NCI-H2081 (cell line): ENCODE results near the gene RYR3.
"Not testable (repeated sequence)": the region's sequence is repeated elsewhere in the genome, so short reads cannot be mapped to it uniquely, and the experiment has no call there.

ENCODE experiments used
- DNase-seq, 2 experiments: peaks; one replicate each; lab custom pipeline; 2025; lab: John Stamatoyannopoulos, UW

Gene RYR3

DNA sequence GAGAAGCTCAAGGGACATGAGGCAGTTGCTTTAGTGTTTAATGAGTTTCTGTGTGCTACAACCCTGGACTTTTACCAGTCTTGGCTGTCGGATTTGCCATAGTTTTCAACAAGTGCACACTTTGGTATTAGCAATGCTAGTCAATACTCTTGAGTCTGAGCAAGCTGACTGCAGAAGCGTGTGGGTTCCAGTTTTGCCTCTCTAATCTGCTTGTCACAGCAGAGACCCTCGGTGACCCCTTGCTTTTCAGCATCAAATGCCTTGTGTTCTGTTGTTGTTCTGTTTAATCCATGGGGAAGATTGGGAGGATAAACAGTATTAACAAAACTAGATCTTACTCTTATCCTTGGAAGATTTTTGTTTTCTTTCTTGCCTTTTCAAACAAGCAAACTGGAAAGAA, 463.2 kb downstream of the RYR3 start:
- no peak for DNase-seq

DNA sequence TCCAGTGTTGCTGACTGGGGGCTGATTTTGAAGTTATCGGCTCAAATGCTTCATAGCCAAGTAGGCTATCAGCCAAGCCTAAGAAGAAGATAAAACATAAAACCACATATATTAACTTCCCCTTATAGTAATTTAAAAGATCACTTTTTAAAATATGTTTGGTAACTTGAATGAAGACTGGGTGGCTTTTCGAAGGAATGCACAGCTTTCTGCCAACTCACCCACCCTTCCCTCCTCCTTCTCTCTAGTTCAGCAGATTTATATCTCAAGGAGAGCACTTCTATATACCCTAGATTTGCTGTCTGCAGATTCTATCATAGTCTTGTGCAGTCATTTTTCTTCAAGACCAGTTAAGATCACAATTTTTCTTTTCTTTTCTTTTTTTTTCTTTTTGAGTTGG, 468.1 kb downstream of the RYR3 start:
- DNase-seq = no peak

DNA sequence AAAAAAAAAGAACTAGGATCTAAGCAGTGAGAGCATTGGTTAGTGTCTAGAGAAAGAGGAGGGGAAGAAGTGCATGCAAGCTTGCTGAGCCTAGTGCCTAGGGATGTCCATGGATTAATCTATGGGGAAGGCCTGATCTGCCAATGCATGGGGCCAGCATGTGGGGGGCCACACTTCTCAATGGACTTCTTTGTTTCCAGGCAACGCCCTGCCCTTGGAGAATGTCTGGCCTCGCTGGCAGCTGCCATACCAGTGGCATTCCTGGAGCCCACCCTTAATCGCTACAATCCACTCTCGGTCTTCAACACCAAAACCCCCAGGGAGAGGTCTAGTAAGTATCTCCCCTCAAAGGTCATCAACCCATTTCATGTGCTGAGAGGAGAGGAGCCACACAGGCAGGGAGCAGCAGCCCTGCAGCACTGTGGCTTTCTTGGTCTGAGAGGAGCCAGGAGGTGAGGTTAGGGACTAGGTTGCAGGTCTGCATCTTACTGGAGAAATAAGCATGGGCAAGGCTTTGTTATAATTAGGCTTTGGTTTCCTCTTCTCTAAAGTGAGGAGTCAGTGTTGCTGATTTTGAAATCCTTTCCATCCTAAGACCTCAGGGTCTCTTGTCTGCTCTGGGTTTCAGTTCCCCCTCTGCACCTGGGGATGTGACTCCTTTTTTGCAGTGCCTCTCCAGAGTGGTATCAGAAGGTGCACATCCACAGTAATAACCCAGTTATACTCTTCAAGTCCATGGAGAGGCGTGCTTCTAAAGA, 469.4 kb downstream of the RYR3 start:
- DNase-seq = no peak

DNA sequence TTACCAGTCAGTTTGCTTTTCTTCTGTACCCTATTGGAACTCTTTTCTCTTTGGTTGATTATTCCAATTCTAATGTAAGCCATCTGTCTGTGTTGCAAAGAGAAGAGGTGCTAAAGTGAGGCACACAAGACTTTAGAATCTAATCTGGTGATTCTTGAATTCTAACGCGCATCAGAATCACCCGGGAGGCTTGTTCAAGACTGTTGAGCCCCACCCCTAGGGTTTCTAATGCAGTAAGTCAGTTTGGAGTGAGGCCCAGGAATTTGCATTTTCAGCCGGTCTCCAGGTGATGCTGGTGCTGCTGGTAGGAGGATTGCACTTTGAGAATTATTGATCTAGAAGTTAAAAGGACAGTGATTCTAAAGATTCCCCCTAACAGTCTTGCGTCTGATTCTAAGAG, 472.2 kb downstream of the RYR3 start:
- DNase-seq = no peak

DNA sequence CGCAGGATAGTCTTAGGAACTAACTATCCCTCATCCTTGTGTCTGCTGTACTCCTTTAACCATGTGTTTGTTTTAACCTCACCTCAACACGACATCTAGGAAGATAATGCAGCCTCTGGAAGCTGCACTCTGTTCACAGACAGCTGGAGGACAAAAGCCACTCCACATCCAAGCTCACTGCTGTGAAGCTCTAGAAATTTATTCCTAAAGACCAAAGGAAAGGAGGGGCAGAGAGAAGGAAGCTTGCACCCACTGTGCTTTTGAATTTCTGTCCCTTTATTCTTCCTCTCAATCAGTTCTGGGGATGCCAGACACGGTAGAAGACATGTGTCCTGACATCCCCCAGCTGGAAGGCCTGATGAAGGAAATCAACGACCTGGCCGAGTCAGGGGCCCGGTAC, 474.6 kb downstream of the RYR3 start:
- no peak for DNase-seq

DNA sequence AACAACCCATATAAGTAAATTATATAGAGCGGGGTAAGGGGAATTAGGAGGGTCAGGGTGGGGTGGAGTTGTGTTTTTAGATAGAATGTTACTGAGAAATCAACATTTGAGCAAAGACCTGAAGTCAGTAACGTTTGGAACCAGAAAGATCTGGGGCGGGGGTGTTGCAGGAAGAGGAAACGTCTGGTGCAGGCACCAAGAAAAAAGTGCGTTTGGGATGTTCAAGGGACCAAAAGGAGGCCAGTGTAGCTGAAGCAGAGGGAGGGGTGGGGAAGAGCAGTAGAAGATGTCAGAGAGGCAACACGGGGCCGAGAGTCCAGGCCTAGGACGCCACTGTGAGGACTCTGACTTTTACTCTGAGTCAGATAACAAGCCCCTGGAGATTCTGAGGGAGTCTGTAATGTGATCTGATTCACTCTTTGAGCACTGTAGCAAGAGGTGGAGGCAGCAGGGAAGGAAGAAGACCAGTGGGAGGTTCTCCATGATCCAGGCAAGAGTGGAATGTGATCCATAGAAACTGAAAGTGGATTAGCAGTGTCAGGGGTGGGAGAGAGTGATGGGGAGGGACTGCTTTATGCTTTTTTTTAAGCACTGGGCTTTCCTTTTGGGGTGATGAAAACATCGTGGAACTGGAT, 478.3 kb downstream of the RYR3 start:
- DNase-seq = no peak

DNA sequence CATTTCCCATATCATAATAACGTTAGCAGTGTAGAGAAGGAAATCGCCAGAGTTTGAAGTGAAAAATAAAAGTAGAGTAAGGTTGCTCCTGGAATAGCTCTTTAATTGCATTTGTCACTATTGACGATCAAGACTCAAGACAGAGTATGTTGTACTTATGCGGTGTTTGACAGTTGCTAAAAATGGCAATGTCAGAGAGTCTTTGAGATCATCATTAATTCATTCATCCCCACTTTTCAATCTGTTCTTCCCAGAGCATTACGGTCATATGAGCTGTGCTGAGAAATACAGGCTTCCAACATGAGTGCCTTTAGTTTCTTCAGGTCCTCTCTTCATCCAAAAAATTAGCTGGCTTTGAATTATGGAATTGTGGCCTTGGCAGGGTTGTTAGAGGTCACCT, 483.7 kb downstream of the RYR3 start:
- no peak for DNase-seq

DNA sequence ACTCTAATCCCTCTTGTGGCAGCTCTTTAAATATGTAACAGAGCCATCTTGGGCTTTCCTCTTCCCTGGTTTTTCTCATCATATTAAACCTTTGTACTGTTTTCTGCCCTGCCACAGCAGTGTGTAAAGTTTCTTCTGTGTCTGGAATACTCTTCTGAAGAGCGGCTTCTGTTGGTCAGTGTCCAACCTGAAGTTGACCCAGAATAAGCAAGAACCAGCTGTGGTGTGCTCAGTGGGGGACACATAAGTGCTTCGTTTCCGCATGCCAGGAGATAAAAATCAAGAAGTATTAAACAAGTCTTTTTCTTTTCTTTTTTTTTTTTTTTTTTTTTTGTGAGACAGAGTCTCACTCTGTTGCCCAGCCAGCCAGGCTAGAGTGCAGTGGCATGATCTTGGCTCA, 484.3 kb downstream of the RYR3 start:
- no peak for DNase-seq

DNA sequence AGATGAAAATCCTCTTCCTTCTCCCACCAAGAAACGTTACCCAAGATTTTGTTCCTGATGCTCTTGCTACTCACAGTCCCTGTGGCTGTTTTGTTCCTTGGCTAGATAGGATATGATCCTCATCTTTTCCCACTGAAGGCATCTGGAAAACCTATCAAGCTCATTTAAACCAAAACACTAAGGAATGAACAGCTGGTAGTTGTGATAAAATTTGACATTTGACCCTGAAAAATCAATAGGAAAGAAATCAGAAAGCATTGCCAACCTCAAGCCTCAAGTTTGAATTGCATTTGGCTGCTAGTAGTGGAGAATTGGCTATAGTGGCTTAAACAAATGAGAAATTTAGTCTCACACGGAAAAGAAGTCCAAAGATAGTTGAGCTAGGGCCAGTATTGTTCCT, 486.9 kb downstream of the RYR3 start:
- no peak for DNase-seq

DNA sequence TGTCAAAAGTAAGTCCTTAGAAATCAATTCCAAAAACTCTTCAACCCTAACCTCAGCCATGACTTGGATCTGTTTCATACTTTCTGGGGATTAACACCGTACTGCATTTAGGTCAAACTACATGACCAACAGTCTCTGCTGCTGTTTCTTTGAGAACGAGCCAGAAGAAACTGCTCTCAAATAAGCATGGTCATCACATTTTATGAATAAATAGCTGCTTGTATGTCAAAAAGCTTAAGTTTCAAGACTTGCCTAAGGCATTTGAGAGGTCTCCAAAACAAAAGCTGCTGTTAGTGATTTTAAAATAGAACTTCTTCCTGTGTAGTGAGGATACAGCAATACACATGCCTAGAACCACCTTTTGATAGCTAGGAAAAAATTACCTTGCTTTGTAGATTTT, 491.2 kb downstream of the RYR3 start:
- no peak for DNase-seq

DNA sequence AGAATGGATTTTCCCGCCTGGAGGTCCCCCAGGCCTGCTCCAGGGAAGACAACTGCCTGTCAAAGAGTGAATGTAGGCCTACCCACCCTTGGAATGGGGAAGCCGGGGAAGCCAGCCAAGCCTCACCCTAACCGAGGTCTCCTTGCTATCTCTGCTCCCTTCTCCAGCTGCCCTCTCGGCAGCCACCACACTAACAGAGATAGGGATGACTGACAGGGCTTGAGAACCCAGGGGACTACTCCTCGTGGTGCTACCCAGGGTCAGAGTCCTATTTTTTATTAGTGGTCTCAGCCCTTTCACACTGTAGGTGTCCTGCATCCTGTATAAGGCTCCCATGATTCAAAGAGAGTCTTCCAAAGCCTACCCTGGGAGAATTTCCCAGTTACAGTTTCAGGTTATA, 496.9 kb downstream of the RYR3 start:
- no peak for DNase-seq

DNA sequence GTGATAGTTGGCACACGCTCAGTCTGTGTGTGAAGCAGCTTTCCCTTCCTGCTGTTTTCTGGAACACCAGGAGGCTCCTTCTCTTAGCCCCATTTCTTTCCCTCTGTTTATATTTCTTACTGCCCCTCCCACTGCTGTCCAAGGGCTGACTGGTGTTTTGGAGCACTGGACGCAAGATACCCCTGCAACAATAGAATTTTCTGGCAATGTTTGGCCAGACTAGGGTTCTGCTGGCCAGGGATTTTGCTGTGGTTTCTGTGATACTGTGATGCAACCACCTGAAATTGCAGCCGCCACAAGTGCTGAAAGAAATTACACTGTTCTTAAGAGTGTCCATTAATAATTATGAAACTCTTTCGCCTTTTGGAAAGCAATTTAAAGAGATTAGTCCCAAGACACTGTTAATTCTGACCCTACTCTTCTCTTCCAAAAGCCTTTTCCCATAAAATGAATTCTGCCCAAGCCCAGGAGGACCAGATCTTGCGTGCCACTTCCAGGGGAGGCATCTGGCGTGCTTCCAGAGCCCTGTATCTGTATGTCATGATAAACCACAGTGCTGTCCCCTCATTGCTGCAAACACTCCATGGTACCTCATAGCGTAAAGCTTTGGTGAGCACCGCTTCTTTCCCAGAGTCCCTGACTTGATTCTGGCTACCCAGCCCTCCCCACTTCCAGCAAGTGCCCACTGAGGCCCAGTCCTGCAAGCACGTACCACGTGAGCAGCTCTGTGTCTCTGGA, 498.1 kb downstream of the RYR3 start:
- DNase-seq = no peak

DNA sequence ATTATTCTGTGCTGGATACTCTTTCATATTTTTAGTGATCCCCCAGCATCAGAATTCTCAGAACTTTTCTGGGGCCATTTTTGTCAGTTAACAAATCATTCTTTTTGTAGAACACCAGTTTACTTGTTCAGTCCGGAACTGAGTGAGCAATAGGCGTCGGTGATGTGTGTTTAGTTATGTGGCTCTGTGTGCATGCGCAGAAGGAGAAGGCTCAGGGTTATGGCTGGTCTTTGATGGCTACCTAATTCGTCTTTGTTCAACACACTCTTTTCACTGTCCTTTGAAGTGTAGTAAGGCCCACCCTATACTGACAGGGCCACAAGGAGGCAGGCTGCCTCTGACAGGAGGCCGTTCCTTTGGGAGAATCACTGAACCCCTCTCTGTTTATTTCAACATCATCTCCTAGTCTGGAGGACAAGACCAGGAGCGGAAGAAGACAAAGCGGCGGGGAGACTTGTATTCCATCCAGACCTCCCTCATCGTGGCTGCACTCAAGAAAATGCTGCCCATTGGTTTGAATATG, 499.4 kb downstream of the RYR3 start:
- DNase-seq = no peak

DNA sequence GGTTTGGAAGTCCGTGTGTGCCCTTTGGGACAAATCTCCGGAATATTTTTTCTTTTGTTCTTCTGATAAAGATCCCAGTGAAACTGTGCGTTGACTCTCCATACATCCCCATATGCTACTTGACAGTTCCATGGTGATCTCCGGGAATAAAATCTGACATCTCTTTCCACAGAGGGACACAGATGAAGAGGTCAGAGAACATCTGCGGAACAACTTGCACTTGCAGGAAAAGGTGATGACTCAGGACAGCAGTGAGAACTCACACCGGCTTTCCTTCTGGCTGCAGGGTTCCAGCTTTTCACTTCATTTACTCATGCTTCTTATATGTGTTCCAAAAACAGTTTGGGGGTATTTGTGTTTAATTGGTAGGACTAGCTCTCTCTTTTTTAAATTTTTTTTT, 500.0 kb downstream of the RYR3 start:
- DNase-seq = no peak

DNA sequence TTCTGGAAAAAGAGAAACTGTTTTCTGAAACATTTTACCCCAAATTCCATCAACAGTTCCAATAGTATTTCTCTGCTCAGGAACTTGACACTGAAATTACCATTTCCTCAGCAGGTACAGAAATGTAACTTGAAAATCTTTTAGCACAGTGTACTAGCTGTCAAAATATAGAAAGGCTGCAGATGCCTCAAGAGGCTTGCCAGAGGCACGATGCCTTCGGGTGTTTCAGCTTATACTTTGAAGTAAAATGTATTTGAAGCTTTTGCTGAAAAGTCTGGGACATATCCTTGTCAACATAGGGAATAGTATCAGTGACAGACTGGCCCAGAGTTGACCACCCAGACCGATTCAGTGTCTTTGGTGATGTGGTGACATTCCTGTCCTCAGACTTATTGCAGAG, 503.1 kb downstream of the RYR3 start:
- no peak for DNase-seq

DNA sequence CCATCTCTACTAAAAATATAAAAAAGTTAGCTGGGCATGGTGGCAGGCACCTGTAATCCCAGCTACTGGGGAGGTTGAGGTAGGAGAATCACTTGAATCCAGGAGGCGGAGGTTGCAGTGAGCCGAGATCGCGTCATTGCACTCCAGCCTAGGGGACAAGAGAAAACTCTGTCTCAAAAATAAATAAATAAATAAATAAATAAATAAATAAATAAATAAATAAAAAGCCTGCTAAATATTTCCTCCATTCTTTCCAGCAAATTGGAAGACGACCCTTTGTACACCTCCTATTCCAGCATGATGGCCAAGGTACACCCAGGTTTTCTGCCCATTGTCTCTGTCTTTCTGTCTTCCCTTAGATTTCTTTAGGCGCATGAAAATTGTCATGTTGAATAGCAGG, 508.7 kb downstream of the RYR3 start:
- DNase-seq = not testable (repeated sequence)

DNA sequence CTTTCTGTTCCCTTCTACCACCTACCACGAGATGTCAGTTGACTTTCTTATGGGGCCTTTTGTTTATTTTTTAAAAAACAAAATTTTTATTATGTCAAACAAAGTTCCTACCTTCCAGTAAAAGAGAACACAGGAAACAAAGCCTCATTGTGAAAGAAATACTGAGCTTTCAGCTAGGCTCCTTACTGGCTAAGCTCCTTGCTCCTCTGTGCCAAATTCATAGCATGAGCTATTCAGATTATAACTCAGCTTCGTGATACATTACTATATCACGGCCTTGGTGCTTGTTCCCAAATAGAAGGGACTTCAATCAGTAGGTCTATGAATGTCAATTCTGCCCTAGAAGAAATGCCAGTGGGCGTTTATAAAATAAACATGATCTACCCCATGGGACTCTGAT, 511.7 kb downstream of the RYR3 start:
- no peak for DNase-seq

DNA sequence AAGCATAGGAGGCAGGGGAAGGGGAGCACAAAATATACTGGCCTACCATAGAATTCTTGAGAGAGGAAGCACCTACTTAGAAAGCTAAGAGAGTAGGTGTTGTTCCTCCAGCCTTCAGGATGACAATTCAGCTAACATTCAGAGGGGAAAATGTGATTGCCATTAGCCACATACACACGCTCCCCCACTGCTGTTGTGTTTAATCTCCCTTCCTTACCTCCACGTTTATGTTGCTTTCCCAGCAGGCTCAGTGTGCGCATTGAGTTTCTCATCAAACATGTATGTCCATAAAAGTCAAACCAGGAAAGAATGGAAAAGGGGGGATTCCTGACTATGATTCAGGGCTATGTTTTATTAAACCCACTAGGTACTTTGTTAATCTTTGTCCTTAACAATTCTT, 512.4 kb downstream of the RYR3 start:
- no peak for DNase-seq

DNA sequence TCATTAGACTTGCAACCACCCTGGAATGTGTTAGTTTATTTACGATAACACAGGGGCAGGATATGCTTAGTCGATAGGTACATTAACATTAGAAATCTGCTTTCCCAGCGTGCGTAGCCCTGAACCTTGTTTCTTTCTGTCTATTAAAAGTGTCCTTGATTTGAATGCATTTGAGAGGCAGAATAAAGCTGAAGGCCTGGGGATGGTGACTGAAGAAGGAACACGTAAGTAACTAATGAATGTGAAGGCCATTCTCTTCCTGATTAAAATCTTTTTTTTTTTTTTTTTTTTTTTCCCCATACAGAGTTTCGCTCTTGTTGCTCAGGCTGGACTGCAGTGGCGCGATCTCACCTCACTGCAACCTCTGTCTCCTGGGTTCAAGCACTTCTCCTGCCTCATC, 514.7 kb downstream of the RYR3 start:
- DNase-seq = no peak

DNA sequence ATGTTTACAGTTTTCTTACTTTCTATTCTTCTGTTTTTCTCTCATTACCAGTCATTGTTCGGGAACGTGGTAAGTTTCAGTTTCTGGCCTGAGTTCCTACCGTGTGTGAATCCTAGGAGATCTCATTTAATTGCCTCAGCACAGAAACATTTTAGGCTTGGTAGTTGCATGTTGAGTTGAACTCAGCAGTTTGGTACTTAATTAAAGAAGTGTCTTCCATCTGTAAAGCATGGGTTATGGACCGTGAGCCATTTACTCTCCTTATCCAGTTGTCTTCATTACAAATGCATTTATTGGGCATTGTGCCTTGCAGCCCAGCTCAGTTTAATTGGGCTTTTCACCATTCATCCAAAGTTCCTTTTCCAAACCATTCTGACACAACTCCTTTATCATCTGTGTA, 515.4 kb downstream of the RYR3 start:
- DNase-seq = no peak

DNA sequence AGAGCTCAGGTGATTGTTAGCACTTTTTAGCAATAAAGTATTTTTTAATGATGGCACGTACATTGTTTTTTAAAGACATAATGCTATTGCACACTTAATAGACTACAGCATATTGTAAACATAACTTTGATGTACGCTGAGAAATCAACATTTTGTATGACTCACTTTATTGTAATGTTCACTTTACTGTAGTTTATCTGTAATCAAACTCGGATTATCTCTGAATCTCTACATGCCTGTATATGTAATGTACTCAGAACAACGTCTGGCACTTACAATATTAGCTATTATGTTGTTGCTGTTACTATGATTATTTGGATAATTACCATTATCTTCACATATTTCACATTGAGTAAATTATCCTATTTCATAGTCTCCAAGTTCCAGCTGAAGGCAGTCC, 519.6 kb downstream of the RYR3 start:
- no peak for DNase-seq

DNA sequence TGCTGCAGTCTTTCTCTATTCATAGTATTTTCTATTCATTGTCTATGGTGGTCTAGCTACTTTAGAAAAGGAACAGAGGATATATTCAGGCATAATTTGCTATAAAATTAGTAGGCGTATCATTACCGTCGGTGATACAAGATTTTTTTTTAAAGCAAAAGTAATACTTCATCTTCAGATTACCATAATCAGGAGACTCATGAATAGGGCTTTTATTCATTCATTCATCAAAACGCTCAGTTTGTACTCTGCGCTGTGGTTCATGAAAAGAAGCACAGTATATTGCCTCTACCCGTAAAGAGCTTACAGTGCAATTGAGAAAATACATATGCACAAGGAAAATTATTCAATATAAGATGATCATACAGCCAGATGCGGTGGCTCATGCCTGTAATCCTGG, 520.9 kb downstream of the RYR3 start:
- DNase-seq = no peak
